ENCODE results near the gene CDC123. TPM values are rescaled to one million over a fixed set of nuclear protein-coding genes. Genes with fewer than 3 reads are reported as not detected.
"Not testable (repeated sequence)": the region's sequence is repeated elsewhere in the genome, so short reads cannot be mapped to it uniquely, and the experiment has no call there.

The CDC123 gene, protein sequence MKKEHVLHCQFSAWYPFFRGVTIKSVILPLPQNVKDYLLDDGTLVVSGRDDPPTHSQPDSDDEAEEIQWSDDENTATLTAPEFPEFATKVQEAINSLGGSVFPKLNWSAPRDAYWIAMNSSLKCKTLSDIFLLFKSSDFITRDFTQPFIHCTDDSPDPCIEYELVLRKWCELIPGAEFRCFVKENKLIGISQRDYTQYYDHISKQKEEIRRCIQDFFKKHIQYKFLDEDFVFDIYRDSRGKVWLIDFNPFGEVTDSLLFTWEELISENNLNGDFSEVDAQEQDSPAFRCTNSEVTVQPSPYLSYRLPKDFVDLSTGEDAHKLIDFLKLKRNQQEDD
- total RNA-seq = 100 to 1,000 TPM; 161 to 167 TPM

DNA sequence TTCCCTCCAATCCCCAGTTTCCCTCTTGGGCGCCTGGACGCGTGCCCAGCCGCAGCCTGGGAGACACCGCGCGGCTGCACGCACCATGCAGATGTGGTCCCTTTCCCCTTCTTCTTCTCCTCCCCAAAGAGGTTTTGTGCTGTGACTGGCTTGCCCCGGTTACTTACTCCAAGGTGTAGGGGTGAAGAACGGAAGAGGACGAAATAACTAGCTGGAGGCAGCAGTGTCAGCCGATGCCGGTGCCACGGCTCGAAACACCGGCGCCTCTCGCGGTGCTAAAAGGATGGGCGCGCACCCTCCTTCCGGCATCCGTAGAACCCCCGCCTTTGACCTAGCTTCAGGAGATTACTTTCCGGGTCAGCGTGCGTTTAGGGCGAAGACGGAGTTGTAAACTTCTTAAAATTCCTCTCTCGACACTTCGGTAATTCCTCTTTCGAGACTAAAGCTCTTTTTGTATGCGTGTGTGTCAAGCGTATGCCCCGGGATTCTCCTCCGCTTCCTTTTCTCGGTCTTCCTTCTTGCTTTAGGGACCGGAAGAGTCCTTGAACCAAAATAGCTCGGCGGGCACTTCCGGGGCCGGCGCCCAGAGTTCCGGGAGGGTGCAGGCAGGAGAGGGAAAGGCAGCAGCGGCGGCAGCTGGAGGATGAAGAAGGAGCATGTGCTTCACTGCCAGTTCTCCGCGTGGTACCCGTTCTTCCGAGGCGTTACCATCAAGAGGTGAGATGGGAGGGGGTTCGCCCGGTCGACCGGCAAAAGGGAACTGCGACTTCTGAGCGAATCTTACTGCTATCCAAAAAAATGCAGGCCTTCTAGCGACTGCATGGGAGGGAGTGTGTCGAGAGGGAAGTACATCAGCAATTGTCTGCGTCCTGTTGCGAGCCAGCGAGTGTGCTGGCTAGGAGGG lies at the start of gene CDC123, which contains the start of gene NUDT5:
Gene CDC123 (plus strand): TSS at position 586 of the 904 bp plus-strand sequence. CDS start 58 bp downstream, at position 644.
Gene NUDT5 (minus strand): TSS at position 289 of the 904 bp plus-strand sequence. CDS start 9,600 bp downstream, outside the sequence.
- peak within 1 kb of the TSS; percentile 90 to 96 for H3K27ac Mint-ChIP-seq
- H3K9me3 Mint-ChIP-seq = no peaks in the 10 kb centered on the region
- peak; percentile 95 to 97 for ATAC-seq
- H3K27me3 Mint-ChIP-seq = no peaks in the 10 kb centered on the region
- peaks cover 39 to 46% of the 10 kb centered on the region in 2 donors for H3K4me1 Mint-ChIP-seq (ENCODE audit: low read depth in 2 of 2)
- peak within 1 kb of the TSS; percentile 91 for H3K4me3 Mint-ChIP-seq
- H3K36me3 Mint-ChIP-seq = peaks cover 45% of the 10 kb centered on the region
- DNase-seq (ENCODE audit: low spot score) = peak; percentile 90

DNA sequence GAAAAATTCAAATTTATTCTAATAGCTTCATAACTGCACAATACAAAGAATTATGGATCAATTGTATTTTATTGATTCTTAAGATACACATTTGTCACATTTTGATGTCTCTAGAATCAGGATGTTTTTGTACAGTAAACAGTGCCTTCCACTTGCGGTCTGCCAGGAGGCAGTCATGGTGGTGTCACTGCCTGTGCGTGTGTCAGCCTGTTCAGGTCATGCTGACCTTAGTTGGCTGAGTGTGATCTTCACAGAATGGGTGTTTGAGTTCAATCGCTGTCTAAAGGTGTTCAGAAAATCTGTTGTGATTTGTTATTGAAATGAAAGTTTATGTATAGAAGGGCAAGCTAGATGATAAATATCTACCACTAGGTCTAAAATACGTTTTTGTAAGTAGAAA lies 45.8 kb upstream of the CDC123 start:
- ATAC-seq = no peak
- Mint-ChIP-seq H3K27ac (no peak overlapping the region), H3K9me3 (no peaks in the 10 kb centered on the region), H3K4me1 (ENCODE audit: low read depth in 2 of 2) (no peaks in the 10 kb centered on the region), H3K4me3 (no peak overlapping the region), H3K36me3 (peaks cover 18% of the 10 kb centered on the region), H3K27me3 (no peaks in the 10 kb centered on the region)
- no peak for DNase-seq (ENCODE audit: low spot score)

DNA sequence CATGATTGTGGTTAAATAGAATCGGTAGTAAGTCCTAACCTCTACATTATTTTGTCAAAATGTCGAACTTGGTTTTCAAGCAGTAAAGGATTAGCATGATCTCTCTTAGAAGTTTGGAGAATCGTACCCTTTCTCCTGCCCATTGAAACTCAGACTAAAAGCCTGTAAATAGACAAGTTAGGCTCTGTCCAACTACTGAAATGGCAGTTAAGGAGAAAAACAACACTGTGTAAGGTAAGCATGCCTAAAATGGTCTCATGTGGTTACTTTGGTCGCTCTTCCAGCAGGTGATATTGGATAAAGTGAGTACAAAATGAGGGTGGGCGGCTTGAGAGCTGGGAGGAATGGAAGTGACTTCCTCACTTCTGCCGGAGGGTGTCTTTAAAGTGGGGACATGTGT lies 41.5 kb upstream of the CDC123 start:
- Mint-ChIP-seq H3K27ac (no peak overlapping the region), H3K4me1 (ENCODE audit: low read depth in 2 of 2) (no peaks in the 10 kb centered on the region)

DNA sequence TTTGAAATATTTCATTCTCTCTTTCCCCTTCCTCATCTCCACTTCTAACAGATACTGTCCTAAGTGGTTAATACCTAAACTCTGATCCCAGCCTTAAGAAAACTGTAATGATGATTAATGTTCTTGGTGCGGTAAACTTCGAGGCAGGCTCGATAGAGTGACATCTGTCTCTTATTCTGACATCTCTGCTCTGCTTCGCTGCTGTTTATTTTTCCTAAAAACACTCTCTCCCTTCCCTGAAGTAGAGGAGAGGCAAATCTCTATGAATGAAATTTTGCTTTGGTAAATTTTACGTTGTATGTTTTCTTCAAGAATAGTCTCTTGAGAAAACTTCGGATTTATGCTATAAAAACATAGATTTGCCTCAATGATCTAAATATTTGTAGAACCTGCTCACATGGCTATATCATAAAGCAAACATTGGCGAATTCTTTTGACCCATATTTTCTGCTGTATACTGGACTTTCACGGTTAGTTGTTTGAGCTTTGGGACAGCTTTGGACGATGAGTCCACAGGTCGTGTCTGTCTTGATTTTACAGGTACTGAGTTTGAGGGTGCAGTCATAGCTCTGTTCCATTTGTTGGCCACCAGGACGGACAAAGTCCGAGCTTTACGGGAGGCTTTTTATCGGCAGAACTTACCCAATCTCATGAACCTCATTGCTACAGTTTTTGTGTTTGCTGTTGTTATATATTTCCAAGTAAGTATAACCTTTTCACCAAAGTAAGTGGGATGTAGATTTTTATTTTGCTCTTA lies 39.4 kb upstream of the CDC123 start:
- Mint-ChIP-seq H3K27ac (no peak overlapping the region), H3K4me1 (ENCODE audit: low read depth in 2 of 2) (peaks cover 0 to 3% of the 10 kb centered on the region in 2 donors), H3K27me3 (no peaks in the 10 kb centered on the region), H3K9me3 (no peaks in the 10 kb centered on the region), H3K36me3 (peaks cover 32% of the 10 kb centered on the region), H3K4me3 (no peak overlapping the region)
- ATAC-seq = no peak
- DNase-seq (ENCODE audit: low spot score) = no peak

More for the DNA sequence above, 41.5 kb upstream of the CDC123 start:
- no peaks in the 10 kb centered on the region for H3K9me3 Mint-ChIP-seq
- no peak for DNase-seq (ENCODE audit: low spot score)
- H3K36me3 Mint-ChIP-seq = peaks cover 32% of the 10 kb centered on the region
- no peaks in the 10 kb centered on the region for H3K27me3 Mint-ChIP-seq
- ATAC-seq = no peak
- no peak overlapping the region for H3K4me3 Mint-ChIP-seq

DNA sequence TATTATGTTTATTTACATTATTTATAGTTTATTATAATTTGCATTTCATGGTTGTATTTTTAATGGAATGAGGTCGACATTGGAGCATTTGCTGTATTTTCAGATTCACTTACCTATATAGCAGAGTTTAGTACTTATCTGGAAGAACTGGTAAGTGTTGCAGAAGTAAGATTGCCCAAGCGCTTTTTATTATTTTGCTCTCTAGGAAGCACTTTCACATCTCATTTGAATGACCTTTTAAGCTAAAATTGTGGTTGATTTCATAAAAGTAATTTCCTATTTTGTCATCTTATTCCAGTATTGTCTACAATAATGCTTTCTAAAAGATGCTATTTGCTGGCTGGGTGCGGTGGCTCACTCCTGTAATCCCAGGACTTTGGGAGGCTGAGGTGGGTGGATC lies 37.9 kb upstream of the CDC123 start:
- DNase-seq (ENCODE audit: low spot score) = no peak
- Mint-ChIP-seq H3K27me3 (no peaks in the 10 kb centered on the region), H3K36me3 (peaks cover 38% of the 10 kb centered on the region), H3K4me3 (no peak overlapping the region), H3K9me3 (no peaks in the 10 kb centered on the region), H3K27ac (peak overlapping the region in 1 of 2 donors; percentile 33), H3K4me1 (ENCODE audit: low read depth in 2 of 2) (peaks cover 0 to 3% of the 10 kb centered on the region in 2 donors)
- ATAC-seq = no peak

DNA sequence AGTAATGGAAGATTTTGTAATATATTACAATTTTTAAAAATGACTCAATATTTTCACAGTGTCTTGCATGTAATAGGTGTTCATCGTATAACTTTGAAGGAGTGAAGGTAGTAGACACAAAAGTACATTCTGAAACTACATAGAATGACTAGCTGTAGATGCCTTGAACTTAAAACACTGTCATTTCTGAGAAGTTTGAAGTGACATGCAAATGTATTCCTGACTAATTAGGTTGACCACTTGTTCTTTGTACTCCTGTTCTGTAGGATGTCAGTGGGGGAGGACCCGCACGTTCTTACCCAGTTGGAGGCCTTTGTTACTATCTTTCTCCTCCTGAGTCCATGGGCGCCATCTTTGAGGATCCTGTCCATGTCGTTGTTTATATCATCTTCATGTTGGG lies 35.3 kb upstream of the CDC123 start:
- H3K4me3 Mint-ChIP-seq = no peak overlapping the region
- H3K27me3 Mint-ChIP-seq = no peaks in the 10 kb centered on the region
- DNase-seq (ENCODE audit: low spot score) (no peak), ATAC-seq (peak in 1 of 2 donors; percentile 54)
- peaks cover 5% of the 10 kb centered on the region in 2 donors for H3K4me1 Mint-ChIP-seq (ENCODE audit: low read depth in 2 of 2)
- no peaks in the 10 kb centered on the region for H3K9me3 Mint-ChIP-seq
- H3K27ac Mint-ChIP-seq = no peak overlapping the region
- H3K36me3 Mint-ChIP-seq = peaks cover 41% of the 10 kb centered on the region

DNA sequence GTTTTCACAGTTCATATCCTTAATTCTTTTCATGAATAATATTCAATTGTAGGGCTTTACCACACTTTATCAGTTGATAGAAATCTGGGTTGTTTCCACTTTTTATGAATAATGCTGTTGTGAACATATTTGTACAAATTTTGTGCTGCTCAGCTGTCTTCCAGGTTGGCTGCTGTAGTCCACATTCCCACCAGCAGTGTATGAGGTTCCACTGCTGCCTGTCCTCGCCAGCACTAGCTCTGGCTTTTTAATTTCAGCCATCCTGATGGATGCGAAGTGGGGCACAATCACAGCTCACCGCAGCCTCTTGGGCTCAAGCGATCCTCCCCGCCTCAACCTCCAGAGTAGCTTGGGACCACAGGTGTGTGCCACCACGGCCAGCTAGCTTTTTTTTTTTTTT lies 33.1 kb upstream of the CDC123 start:
- H3K27me3 Mint-ChIP-seq = no peaks in the 10 kb centered on the region
- H3K9me3 Mint-ChIP-seq = no peaks in the 10 kb centered on the region
- no peak overlapping the region for H3K27ac Mint-ChIP-seq
- no peak overlapping the region for H3K4me3 Mint-ChIP-seq
- peaks cover 5% of the 10 kb centered on the region in 2 donors for H3K4me1 Mint-ChIP-seq (ENCODE audit: low read depth in 2 of 2)
- H3K36me3 Mint-ChIP-seq = peaks cover 33% of the 10 kb centered on the region
- ATAC-seq = no peak
- DNase-seq (ENCODE audit: low spot score) = no peak

DNA sequence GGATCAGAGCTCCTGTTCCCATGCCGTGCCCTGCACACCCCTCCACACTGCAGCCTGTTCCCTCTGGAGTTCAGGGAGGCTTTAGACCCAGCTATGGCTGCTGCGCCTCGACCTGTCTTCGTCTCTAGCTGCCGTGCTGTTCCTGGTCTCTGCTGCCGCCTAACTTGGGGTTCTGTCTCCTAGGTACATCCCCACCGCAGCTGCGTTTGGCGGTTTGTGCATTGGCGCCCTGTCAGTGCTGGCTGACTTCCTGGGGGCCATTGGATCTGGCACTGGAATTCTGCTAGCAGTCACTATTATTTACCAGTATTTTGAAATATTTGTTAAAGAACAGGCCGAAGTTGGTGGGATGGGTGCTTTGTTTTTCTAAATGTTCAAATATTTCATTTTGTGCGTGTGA lies 31.9 kb upstream of the CDC123 start:
- Mint-ChIP-seq H3K27ac (no peak overlapping the region), H3K4me1 (ENCODE audit: low read depth in 2 of 2) (peaks cover 5 to 7% of the 10 kb centered on the region in 2 donors), H3K36me3 (peaks cover 35% of the 10 kb centered on the region), H3K4me3 (no peak overlapping the region), H3K9me3 (no peaks in the 10 kb centered on the region), H3K27me3 (no peaks in the 10 kb centered on the region)
- ATAC-seq (no peak), DNase-seq (ENCODE audit: low spot score) (no peak)

DNA sequence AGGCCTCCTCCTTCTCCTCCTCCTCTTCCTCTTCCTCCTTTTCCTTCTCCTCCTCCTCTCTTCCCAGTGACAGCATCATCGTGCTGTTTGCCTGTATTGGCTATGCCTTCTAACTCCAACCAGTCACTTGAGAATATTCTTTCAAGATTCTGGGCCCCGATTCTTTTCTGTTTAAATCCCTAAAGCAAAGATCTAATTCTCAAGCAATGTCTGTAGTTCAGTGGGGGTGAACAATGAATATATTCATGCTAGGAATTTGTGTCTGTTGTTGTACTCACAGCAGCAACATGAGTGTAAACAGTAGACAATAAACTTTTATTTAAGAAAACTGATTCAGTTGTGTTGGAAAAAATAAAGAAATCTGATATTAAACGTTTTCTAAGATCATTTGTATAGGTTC lies 31.0 kb upstream of the CDC123 start:
- peaks cover 41% of the 10 kb centered on the region for H3K36me3 Mint-ChIP-seq
- no peaks in the 10 kb centered on the region for H3K27me3 Mint-ChIP-seq
- DNase-seq (ENCODE audit: low spot score) (no peak), ATAC-seq (no peak)
- H3K9me3 Mint-ChIP-seq = no peaks in the 10 kb centered on the region
- no peak overlapping the region for H3K4me3 Mint-ChIP-seq
- H3K4me1 Mint-ChIP-seq (ENCODE audit: low read depth in 2 of 2) = peaks cover 5% of the 10 kb centered on the region in 2 donors
- peak overlapping the region; percentile 3 to 58 for H3K27ac Mint-ChIP-seq

DNA sequence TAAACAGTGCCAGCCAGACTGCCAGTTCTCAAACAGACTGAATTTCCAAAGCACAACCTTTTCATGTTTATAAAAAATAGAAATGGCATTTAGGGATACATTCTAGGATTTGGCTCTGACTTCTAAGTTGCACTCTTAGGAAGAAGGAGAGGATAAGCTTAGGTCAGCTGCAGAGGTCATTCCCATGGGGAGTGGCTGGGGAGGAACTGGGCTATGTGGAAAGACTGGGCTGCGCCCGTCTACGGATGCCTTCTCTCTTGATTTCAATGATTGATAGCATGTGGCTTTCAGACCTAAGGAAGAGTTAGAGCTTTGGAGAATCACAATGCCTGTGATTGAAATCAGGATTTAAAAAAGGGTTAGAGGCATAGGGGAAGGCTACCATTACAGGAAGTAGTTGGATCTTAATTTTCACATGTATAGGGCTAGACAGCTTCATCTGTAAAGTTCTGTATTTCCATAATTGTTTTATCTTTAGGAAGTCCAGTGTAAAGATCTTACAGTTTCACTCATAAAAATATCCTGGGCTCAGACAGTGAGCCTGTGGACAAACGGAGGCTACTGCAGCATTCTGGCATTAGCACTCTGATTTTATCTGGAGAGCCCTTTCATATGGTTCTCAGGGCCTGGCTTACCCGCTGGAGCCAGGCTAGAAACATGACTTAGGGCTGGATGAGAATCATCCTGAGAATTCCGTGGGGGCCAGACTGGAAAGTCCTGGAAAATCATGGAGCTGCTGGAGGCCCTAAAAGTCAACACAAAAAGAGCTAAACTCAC lies 29.8 kb upstream of the CDC123 start:
- Mint-ChIP-seq H3K4me1 (ENCODE audit: low read depth in 2 of 2) (peaks cover 4 to 5% of the 10 kb centered on the region in 2 donors), H3K9me3 (no peaks in the 10 kb centered on the region), H3K36me3 (peaks cover 47% of the 10 kb centered on the region), H3K27me3 (no peaks in the 10 kb centered on the region), H3K4me3 (no peak overlapping the region), H3K27ac (peak overlapping the region in 1 of 2 donors; percentile 28)
- DNase-seq (ENCODE audit: low spot score) (no peak), ATAC-seq (no peak)

DNA sequence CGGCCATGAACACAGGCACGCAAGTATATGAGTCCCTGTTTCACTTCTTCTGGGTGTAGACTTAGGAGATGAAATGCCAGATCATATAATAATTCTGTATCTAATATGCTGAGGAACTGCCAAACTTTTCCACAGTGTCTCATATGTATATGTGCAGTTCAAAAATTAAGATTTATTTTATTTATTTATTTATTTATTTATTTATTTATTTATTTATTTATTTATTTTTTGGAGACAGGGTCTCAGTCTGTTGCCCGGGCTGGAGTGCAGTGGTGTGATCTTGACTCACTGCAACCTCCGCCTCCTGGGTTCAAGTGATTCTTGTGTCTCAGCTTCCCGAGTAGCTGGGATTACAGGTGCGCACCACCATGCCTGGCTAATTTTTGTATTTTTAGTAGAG lies 24.5 kb upstream of the CDC123 start:
- not testable (repeated sequence) for DNase-seq (ENCODE audit: low spot score); H3K27me3 Mint-ChIP-seq; H3K9me3 Mint-ChIP-seq; H3K4me3 Mint-ChIP-seq; H3K27ac Mint-ChIP-seq; ATAC-seq; H3K4me1 Mint-ChIP-seq (ENCODE audit: low read depth in 2 of 2)
- peaks cover 28% of the 10 kb centered on the region for H3K36me3 Mint-ChIP-seq

DNA sequence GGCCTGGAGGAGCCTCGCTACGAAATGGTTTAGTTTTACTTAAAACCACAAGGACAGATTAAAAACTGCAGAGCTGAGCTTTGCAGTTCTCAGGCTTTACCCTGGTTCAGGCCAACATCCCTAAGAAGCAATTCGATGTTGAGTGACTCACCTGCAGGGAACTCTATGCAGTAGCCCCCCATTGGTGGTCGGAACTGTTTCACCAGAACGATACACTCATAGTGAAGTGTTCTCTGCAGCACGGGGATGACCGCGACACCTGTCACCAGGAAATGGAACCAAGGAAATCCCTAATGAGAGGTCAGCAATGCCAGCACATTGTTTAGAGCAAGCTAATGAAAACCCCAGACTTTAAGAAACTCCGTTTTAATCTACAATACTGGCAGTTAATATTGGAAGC lies 18.3 kb upstream of the CDC123 start:
- H3K27ac Mint-ChIP-seq = no peak overlapping the region
- DNase-seq (ENCODE audit: low spot score) (no peak), ATAC-seq (no peak)
- no peak overlapping the region for H3K4me3 Mint-ChIP-seq
- H3K9me3 Mint-ChIP-seq = no peaks in the 10 kb centered on the region
- H3K36me3 Mint-ChIP-seq = peaks cover 8% of the 10 kb centered on the region
- H3K4me1 Mint-ChIP-seq (ENCODE audit: low read depth in 2 of 2) = peaks cover 15 to 18% of the 10 kb centered on the region in 2 donors
- no peaks in the 10 kb centered on the region for H3K27me3 Mint-ChIP-seq

All from natural killer cell treated with Interleukin-12 subunit alpha and Interleukin-12 subunit beta and Interleukin-15 and Interleukin-18, amount 100 ng/mL, for 72 hours (primary cell).